ENCODE results near the gene STEAP1.
"Not testable (repeated sequence)": the region's sequence is repeated elsewhere in the genome, so short reads cannot be mapped to it uniquely, and the experiment has no call there.

STEAP1 gene

GRCh38 chr7:90153943-90154771 lies at the start of gene STEAP1:
Gene STEAP1 (plus strand): TSS chr7:90154469. CDS start chr7:90159789, 5,320 bp downstream.
- peak in 53 of 56 donors; percentile 10 to 87 (median 62) for DNase-seq

DNA sequence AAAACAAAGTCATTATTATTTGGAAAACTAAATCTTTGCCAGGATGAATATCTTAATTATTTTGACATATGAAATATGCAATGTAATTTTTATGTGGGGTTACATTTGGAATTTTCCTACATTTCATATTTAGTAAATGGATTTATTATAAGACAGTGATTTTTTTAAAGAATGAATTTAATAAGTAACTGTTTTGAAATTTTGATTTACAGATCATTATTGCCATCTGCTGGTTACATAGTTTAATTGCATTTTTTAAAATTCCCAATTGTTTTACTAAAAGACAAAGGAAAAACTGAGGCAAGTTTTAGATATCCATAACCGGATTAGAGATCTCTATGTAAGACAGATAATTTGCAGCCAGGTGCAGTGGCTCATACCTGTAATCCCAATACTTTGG lies 39.3 kb upstream of the STEAP1 start:
- DNase-seq, result not testable (repeated sequence)

DNA sequence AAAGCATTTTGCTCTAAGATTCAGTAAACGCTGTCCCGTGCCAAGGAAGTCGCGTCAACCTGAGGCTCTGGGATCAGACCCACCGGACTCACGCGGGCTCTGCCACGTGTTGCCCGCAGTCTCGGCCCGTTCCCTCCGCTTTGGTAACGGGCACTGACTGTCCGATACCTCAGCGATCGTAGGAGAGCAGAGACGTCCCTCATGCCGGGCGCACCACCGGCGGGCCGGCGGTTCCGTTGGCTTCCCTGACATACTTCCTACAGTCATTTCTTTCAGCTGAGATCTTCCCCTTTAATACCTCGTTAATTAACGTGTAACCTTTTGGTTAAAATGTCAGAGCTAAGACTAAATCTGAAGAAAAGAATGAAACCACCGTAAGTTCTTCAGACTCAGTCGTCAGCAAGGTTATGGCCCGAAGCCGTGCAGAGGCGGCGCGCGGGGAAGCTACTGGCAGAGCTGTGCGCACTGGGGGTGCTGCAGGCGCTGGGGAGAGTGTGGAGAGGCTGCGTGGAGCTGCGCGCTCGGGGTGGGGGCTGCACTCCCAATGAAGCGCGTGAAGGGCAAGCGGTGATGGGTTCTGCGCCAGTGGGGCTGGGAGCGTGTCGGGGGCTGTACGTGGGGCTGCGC lies 35.6 kb upstream of the STEAP1 start:
- DNase-seq, result peak in 27 of 56 donors; percentile 0 to 68 (median 35)

GRCh38 chr7:90119178-90119971 lies 34.9 kb upstream of the STEAP1 start:
- peak in 48 of 56 donors; percentile 6 to 80 (median 54) for DNase-seq

GRCh38 chr7:90120205-90120604 lies 34.1 kb upstream of the STEAP1 start:
- not testable (repeated sequence) for DNase-seq

GRCh38 chr7:90131746-90132145 lies 22.5 kb upstream of the STEAP1 start:
- DNase-seq, result not testable (repeated sequence)

DNA sequence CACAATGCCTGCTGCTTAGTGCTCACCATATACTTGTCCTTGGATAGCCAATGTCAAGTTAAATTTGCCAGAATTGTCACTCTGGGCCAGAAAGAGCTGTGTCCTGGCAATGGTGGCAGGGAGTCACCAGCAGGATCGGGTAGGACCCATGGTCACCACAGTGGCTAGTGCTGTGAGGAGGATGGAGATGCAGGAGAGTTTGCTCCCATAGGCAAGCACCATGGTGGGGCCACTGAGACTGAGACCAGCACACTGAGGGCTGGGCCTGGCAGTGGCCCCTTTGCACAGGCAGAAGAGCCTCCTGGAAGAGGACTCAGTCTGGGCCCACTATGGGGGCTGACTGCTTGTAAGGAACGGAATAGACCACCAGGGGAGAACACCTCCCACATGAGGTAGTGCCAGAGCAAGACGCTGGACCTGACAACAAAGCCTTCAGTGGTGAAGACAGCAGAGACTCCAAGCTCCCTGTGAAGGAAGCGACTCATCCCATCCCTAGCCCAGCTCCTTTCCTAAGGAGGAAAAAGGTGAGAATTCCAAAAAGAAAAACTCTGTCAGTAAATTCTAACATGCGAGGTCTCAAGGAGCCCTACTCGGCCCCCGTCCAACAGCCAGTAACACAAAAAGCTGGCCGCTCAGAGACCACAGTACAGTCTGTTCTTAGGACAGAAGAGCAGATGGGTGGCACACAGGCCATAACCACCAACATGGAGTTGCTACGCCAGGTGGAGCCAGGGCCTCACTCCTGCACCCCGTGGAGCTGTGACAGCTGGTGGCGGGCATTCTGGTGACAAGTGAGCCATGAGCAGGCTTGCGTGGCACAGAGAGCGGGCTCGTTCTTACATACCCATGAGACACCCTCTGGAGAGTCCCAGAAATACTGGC lies 6.9 kb upstream of the STEAP1 start:
- not testable (repeated sequence) for DNase-seq

GRCh38 chr7:90149428-90149827 lies 4.8 kb upstream of the STEAP1 start:
- DNase-seq, result peak in 5 of 56 donors; percentile 1 to 25 (median 6)

- not testable (repeated sequence) for DNase-seq
Measured at GRCh38 chr7:90151884-90152283, 2.4 kb upstream of the STEAP1 start.

- peak in 2 of 56 donors; percentile 6 to 31 for DNase-seq
Measured at GRCh38 chr7:90152642-90153253, 1.5 kb upstream of the STEAP1 start.

GRCh38 chr7:90155206-90155605 lies 937 bp downstream of the STEAP1 start:
- no peak for DNase-seq

GRCh38 chr7:90157331-90157730 lies 3.1 kb downstream of the STEAP1 start:
- not testable (repeated sequence) for DNase-seq

GRCh38 chr7:90157761-90158350 lies 3.6 kb downstream of the STEAP1 start:
- not testable (repeated sequence) for DNase-seq

DNA sequence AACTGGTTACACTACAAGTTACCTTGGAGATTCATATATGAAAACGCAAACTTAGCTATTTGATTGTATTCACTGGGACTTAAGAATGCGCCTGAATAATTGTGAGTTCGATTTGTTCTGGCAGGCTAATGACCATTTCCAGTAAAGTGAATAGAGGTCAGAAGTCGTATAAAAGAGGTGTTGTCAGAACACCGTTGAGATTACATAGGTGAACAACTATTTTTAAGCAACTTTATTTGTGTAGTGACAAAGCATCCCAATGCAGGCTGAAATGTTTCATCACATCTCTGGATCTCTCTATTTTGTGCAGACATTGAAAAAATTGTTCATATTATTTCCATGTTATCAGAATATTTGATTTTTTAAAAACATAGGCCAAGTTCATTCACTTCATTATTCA lies 9.3 kb downstream of the STEAP1 start:
- no peak for DNase-seq

DNA sequence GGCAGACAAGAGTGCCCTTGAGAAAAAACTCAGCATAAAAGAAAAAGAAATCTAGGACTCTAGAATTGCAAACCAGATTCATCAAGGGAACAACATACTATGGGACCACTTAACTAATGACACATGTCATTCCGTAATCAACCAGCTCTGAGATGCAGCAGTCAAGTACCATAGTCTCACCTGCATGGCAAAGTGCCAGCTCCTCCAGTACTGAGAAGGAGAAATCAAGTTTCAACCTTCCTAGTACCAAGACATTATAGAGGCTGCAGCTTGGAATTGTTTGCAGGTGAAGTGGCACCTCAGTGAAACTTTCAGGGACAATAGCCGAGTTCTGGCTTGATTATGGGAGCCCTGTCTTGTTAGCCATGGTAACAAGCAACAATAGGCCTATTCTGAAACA lies 11.5 kb downstream of the STEAP1 start:
- no peak for DNase-seq

DNA sequence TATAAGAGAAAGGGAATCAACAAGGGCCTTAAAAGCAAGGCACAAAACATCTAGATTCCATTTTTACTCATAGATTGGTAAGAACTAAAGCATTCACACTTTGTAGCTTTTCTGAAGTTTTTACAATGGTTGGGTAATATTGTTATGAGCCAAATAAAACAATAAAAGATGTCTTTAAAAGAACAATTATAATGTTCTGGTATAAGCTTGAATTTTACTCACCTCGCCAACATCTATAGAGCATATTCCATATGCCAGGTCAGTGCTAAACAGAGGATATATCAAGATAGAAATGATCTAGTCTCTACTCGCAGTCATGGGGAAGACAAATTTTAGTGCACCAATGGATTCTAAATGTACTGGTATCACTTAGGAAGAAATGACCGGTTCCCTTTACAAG lies 11.9 kb downstream of the STEAP1 start:
- DNase-seq, result no peak

GRCh38 chr7:90167361-90167760 lies 13.1 kb downstream of the STEAP1 start:
- DNase-seq, result no peak

DNA sequence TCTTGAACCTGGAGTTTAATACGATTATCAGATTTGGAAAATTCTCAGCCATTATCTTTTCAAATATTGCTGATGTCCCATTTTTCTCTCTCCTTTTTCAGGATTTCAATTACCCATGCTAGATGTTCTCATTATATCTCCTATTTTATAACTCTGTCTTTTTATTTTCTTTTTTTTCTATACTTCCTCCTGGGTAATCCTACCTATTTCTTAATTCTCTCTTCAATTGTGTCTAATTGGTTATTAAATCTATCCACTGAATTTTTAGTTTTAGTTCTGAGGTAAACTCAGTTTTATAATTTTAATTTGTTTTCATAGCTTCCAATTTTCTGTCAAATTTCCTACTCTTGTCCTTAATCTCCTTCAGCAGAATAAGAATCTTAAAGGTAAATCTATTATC lies 15.6 kb downstream of the STEAP1 start:
- no peak for DNase-seq

DNA sequence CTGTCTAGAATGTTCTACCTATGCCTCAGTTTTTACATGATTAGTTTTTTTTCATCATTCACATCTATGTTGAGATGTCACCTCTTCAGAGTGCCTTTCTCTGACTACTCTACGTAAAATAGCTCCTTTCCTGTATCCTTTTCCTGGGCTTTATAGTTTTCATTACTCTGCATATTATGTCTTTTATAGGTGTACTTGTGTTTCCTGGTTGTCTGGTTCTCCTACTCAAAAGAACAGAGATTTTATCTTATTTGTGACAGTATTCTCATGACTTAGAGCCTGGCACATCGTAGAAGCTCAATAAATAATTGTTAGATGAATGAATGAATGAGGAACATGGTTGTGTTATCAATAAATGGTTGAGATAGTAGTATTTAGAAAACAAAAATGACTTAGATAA lies 17.9 kb downstream of the STEAP1 start:
- no peak for DNase-seq

DNA sequence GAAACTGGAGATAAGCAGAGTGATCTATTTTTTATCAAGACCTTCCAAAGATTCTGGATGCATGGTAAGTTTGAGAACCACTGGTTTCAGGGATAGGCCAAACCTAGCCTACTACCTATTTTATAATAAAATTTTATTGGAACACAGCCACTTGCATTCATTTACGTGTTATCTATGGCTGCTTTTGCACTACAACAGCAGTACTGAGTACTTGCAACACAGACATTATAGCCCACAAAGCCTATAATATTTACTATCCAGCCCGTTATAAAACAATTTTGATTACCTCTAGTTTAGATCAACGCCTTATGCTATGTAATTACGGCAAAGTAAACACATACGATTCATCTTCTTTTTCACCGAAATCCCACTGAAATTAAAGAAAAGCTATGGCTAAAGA lies 18.4 kb downstream of the STEAP1 start:
- DNase-seq, result no peak
